GM12874 (cell line): ENCODE data around the gene ZNF670.

ENCODE experiments used
- CTCF ChIP-seq: IDR thresholded peaks from 2 replicates; pipeline ENCODE4 v1.5.1; 2011; ENCODE audit warnings: low read depth, mild to moderate bottlenecking, control low read depth, low read length, moderate library complexity; ENCODE audit not compliant: insufficient read depth

ZNF670 gene

GRCh38 chr1:247084771-247085170 is 6.2 kb upstream of the ZNF670 start:
- no peak for TF ChIP-seq CTCF

- no peak for TF ChIP-seq CTCF
These were observed 697 bp upstream of the ZNF670 start for GRCh38 chr1:247079141-247079874.

GRCh38 chr1:247077876-247078257 is 744 bp downstream of the ZNF670 start:
- no peak for TF ChIP-seq CTCF

GRCh38 chr1:247077213-247077612 is 1.4 kb downstream of the ZNF670 start:
- no peak for TF ChIP-seq CTCF

GRCh38 chr1:247070645-247071044 is 8.0 kb downstream of the ZNF670 start:
- no peak for TF ChIP-seq CTCF

- TF ChIP-seq CTCF, result no peak
These were observed 14.3 kb downstream of the ZNF670 start for GRCh38 chr1:247064304-247064703.

GRCh38 chr1:247060771-247061170 is 17.8 kb downstream of the ZNF670 start:
- no peak for TF ChIP-seq CTCF
